Measurements from ENCODE around the gene HNF1A.

GRCh38 chr12:120941846-120942405 lies 36.4 kb upstream of the HNF1A start:
- no peak for TF ChIP-seq FOXO1 (CRISPR knock-in tag; IDR thresholded peaks at IDR 0.05)
- TF ChIP-seq E2F1 (CRISPR knock-in tag; IDR thresholded peaks at IDR 0.05): no peak
- TF ChIP-seq CHD2 (IDR thresholded peaks at IDR 0.05; ENCODE audit: low read depth, low read length): no peak
- TF ChIP-seq ZNF382 (CRISPR knock-in tag; IDR thresholded peaks at IDR 0.05; ENCODE audit: borderline replicate concordance): no peak
- TF ChIP-seq KLF16 (CRISPR knock-in tag; IDR thresholded peaks at IDR 0.05): no peak
- TF ChIP-seq SKIL (CRISPR knock-in tag; IDR thresholded peaks at IDR 0.05; ENCODE audit: borderline replicate concordance): no peak
- no peak for TF ChIP-seq TARDBP (CRISPR knock-in tag; IDR thresholded peaks at IDR 0.05)
- TF ChIP-seq SAP130 (CRISPR knock-in tag; IDR thresholded peaks at IDR 0.05; ENCODE audit: low read depth): no peak
- TF ChIP-seq KLF9 (CRISPR knock-in tag; IDR thresholded peaks at IDR 0.05; ENCODE audit: low read depth): no peak
- TF ChIP-seq EZH2 (conservative IDR thresholded peaks at IDR 0.05; ENCODE audit: low read depth, low read length): no peak
- TF ChIP-seq ZNF576 (CRISPR knock-in tag; IDR thresholded peaks at IDR 0.05): no peak
- no peak for TF ChIP-seq HNRNPK (IDR thresholded peaks at IDR 0.05; ENCODE audit: low read depth, low read length, poor library complexity, severe bottlenecking)
- TF ChIP-seq ZNF138 (CRISPR knock-in tag; IDR thresholded peaks at IDR 0.05; ENCODE audit: low read depth): no peak
- TF ChIP-seq JUND (CRISPR knock-in tag; IDR thresholded peaks at IDR 0.05): no peak

Data from HepG2 (cell line).